Mucosa of rectum (tissue), 2 donors: ENCODE results near the gene HNRNPR.
A peak's percentile ranks its signal among the peaks of the same experiment; 100 is the strongest.

Experiments used
- H3K27ac ChIP-seq, 2 donors: one replicate each; pipeline ENCODE4 v1.7.0; 2013; ENCODE audit warnings: inconsistent platforms in 2 of 2, low read depth in 2 of 2, low read length in 2 of 2
- H3K27me3 ChIP-seq, 2 donors: one replicate each; pipeline ENCODE4 v1.7.0; 2013; ENCODE audit warnings: low read length in 2 of 2; ENCODE audit not compliant: control insufficient read depth in 2 of 2, insufficient read depth in 2 of 2
- H3K36me3 ChIP-seq, 2 donors: one replicate each; pipeline ENCODE4 v1.7.0; 2013; ENCODE audit warnings: low read length in 2 of 2; ENCODE audit not compliant: control insufficient read depth in 2 of 2, insufficient read depth in 2 of 2
- H3K4me1 ChIP-seq, 2 donors: one replicate each; pipeline ENCODE4 v1.7.0; 2013; ENCODE audit warnings: low read length in 2 of 2, mild to moderate bottlenecking in 1 of 2; ENCODE audit not compliant: control insufficient read depth in 2 of 2, insufficient read depth in 2 of 2
- H3K4me3 ChIP-seq, 2 donors: one replicate each; pipeline ENCODE4 v1.7.0; 2013; ENCODE audit warnings: low read length in 2 of 2
- H3K9ac ChIP-seq, 2 donors: one replicate each; pipeline ENCODE4 v1.7.0; 2013; ENCODE audit warnings: low read length in 2 of 2, low read depth in 1 of 2, mild to moderate bottlenecking in 1 of 2
- H3K9me3 ChIP-seq, 2 donors: one replicate each; pipeline ENCODE4 v1.7.0; 2013; ENCODE audit warnings: low read length in 2 of 2; ENCODE audit not compliant: control insufficient read depth in 2 of 2
- donor health status: healthy.
- donor health status: Normal muscosa, but diverticular disease.

The HNRNPR gene

DNA sequence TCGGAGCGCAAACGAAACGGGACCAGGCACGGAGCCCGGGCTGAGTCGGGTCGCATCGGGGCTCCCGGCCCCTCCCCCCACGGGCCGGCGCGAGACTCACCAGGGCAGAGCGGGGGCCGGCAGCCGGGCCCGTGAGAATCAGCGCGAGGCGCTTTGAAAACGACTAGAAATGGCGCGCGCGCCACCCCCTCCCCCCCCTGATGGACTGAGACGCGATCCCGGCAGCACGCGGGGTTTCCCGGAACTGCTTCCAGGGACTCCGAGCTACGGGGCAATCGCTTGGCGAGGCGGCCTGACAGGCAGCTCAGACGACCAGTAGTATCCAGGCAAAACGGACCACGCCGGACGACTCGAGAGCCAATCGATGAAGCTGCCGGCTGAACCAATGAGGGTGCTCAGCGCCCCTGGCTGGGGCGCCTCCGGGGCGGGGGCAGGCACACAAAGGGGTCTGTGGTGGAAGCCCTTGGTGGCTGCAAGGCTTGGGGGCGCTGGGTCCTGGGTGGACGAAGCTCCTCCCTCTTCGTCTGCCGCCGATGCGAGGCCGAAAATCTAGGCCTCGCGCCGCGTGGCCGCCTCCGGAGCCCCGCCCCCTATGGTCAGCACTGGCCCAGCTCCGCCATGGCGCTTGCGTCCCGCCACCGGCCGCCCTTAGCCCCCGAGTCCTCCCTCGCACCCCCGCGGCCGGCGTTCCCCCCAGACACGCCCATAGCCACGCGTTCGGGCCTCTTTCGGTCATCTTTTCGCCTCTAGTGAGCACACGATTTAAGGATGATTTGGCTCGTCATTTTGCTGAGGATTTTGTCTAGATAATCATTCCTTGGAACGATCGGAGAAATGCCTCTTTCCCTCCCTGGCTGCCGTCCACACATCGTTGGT lies at the start of gene HNRNPR:
HNRNPR (minus strand) TSS at position 174 of the 876 bp plus-strand sequence. CDS start 3,276 bp downstream, outside the sequence.
- no peaks in the 10 kb centered on the region for H3K36me3 ChIP-seq
- H3K4me1 ChIP-seq, result peaks cover 20 to 29% of the 10 kb centered on the region in 2 donors
- peak within 1 kb of the TSS; percentile 86 to 91 for H3K4me3 ChIP-seq
- H3K27me3 ChIP-seq, result no peaks in the 10 kb centered on the region
- H3K9me3 ChIP-seq, result no peaks in the 10 kb centered on the region
- peak within 1 kb of the TSS; percentile 83 to 93 for H3K9ac ChIP-seq
- H3K27ac ChIP-seq, result peak within 1 kb of the TSS; percentile 93 to 95

DNA sequence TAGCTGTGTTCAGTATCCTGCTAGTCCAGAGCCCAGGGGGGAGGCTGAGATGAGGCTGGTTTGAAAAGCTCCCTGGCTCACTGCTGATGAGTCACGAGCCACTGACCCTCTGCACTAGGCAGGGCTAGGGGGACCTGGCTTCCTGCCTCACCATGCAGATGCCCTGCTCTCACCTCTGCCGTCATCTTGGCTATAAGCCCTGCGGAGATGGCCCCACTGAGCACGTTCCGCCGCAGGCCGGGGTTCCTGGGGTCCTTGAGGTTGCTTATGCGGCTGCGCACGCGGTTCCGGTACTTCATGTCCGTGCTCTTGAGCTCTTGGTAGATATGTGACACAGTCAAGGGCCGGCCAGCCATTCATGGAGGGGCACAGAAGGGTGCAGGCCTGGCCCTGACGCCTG lies 49.6 kb upstream of the HNRNPR start:
- Histone ChIP-seq H3K27ac (peak overlapping the region; percentile 66 to 72), H3K4me1 (peaks cover 0 to 8% of the 10 kb centered on the region in 2 donors), H3K9ac (no peak overlapping the region), H3K36me3 (peaks cover 43 to 47% of the 10 kb centered on the region in 2 donors), H3K9me3 (no peaks in the 10 kb centered on the region), H3K4me3 (no peak overlapping the region), H3K27me3 (no peaks in the 10 kb centered on the region)

DNA sequence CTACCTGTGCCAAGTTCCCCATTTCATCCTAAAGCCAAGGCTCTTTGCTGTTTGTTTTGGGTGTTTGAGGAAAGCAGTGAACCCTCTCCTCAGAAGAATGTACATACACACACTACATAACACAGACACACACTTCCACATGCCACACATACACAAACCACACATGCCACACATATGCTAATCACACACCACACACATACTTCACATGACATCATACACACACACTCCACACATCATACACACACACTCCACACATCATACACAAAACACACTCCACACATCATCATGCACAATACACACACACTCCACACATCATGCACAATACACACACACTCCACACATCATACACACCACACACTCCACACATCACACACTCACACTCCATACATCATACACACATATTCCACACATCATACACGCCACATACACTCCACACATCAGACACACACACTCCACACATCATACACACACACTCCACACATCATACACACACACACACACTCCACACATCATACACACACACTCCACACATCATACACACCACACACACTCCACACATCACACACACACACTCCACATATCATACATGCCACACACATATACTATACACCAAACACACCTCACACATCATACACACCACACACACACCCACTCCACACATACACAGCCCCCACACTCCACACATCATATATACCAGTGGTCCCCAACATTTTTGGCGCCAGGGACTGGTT lies 48.2 kb upstream of the HNRNPR start:
- Histone ChIP-seq H3K9me3 (no peaks in the 10 kb centered on the region), H3K36me3 (peaks cover 41 to 44% of the 10 kb centered on the region in 2 donors), H3K27ac (no peak overlapping the region), H3K27me3 (no peaks in the 10 kb centered on the region), H3K4me3 (no peak overlapping the region), H3K4me1 (peaks cover 0 to 8% of the 10 kb centered on the region in 2 donors), H3K9ac (no peak overlapping the region)

GRCh38 chr1:23389837-23390321 lies 45.8 kb upstream of the HNRNPR start:
- Histone ChIP-seq H3K27ac (no peak overlapping the region), H3K27me3 (no peaks in the 10 kb centered on the region), H3K36me3 (peaks cover 39 to 41% of the 10 kb centered on the region in 2 donors), H3K9me3 (no peaks in the 10 kb centered on the region), H3K9ac (no peak overlapping the region), H3K4me3 (no peak overlapping the region), H3K4me1 (peaks cover 0 to 8% of the 10 kb centered on the region in 2 donors)

GRCh38 chr1:23387494-23387893 lies 43.4 kb upstream of the HNRNPR start:
- no peak overlapping the region for H3K27ac ChIP-seq
- H3K9me3 ChIP-seq, result no peaks in the 10 kb centered on the region
- H3K9ac ChIP-seq, result no peak overlapping the region
- H3K4me1 ChIP-seq, result no peaks in the 10 kb centered on the region
- peaks cover 36 to 37% of the 10 kb centered on the region in 2 donors for H3K36me3 ChIP-seq
- no peak overlapping the region for H3K4me3 ChIP-seq
- peaks cover 0 to under 1% of the 10 kb centered on the region in 2 donors for H3K27me3 ChIP-seq

GRCh38 chr1:23385119-23385621 lies 41.1 kb upstream of the HNRNPR start:
- H3K4me1 ChIP-seq, result no peaks in the 10 kb centered on the region
- peaks cover 0 to 3% of the 10 kb centered on the region in 2 donors for H3K27me3 ChIP-seq
- no peak overlapping the region for H3K4me3 ChIP-seq
- H3K9me3 ChIP-seq, result no peaks in the 10 kb centered on the region
- no peak overlapping the region for H3K27ac ChIP-seq
- H3K36me3 ChIP-seq, result peaks cover 45 to 52% of the 10 kb centered on the region in 2 donors
- H3K9ac ChIP-seq, result no peak overlapping the region

DNA sequence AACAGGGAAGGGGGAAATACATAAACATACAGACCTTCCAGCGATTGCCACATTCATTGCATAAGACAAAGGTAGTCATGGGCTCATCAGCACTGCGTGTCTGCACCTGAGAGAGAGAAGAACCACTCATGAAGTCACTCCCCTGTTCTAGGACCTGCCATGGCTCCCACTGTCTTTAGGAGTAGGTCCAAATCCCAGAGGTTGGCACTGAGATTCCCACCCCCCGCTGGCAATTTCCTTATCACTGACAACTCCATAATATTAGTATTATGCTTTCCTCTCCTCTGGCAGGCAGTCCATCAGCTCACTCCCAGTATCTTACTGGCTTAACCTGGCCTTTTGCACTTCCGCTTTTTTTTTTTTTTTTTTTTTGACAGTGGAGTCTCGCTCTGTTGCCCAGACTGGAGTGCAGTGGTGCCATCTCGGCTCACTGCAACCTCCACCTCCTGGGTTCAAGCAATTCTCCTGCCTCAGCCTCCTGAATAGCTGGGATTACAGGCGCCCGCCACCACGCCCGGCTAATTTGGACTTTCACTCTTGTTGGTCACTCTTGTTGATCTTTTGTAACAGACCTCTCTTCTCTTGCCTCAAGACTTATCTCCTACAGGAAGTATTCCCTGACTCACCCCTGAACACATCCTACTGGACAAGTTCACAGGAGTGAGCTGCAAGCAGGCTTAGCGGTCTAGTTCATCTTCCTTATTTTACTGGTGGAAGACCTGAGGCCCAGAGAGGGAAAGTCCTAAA lies 40.4 kb upstream of the HNRNPR start:
- Histone ChIP-seq H3K9ac (no peak overlapping the region), H3K4me3 (no peak overlapping the region), H3K4me1 (no peaks in the 10 kb centered on the region), H3K27me3 (peaks cover 0 to 3% of the 10 kb centered on the region in 2 donors), H3K36me3 (peaks cover 45 to 52% of the 10 kb centered on the region in 2 donors), H3K9me3 (no peaks in the 10 kb centered on the region), H3K27ac (no peak overlapping the region)

DNA sequence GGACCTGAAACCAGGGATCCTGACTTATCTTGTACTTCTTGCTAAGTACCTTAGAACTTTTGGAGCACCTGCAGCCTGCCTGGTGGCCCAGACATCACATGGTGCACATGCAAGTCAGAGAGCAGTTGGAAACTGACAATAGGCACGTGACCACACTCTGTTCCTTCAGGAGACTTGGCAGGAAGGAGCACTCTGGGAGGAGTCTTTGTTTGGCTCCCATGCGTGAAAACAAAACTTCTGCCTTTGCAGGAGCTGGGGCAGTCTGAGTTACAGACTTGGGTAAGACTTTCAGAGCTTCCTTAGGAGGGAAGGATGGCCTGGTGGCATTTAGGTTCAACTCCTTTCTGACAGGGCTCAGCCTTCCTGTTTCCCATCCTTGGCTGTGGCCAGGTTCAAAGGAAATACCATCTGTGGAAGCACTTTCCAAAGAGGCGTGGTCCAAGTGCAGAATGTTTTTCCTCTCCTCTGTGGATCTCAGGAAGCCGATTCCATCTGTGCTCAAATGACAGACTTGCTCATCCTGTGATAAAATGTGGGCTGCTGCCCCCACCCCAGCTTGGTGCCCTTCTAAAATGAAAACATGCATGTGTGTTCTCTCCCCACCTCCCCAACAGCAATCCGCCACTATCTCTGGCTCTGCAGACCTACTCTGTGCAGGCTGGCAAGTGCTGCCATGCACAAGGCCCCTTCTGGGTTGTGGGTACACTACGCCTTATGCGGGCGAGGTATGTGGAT lies 39.7 kb upstream of the HNRNPR start:
- Histone ChIP-seq H3K36me3 (peaks cover 45 to 52% of the 10 kb centered on the region in 2 donors), H3K9ac (no peak overlapping the region), H3K27me3 (peaks cover 0 to 3% of the 10 kb centered on the region in 2 donors), H3K4me1 (no peaks in the 10 kb centered on the region), H3K9me3 (no peaks in the 10 kb centered on the region), H3K27ac (no peak overlapping the region), H3K4me3 (no peak overlapping the region)

GRCh38 chr1:23381233-23381885 lies 37.3 kb upstream of the HNRNPR start:
- no peak overlapping the region for H3K27ac ChIP-seq
- no peak overlapping the region for H3K4me3 ChIP-seq
- peaks cover 38 to 46% of the 10 kb centered on the region in 2 donors for H3K36me3 ChIP-seq
- no peak overlapping the region for H3K9ac ChIP-seq
- peaks cover 0 to 3% of the 10 kb centered on the region in 2 donors for H3K27me3 ChIP-seq
- no peaks in the 10 kb centered on the region for H3K9me3 ChIP-seq
- H3K4me1 ChIP-seq, result peaks cover 5% of the 10 kb centered on the region in 2 donors
